A549 (cell line): ENCODE results near the gene PIWIL4. TPM values are rescaled to one million over a fixed set of nuclear protein-coding genes. Genes with fewer than 3 reads are reported as not detected.

Experiments
- ATAC-seq, 2 experiments: fragments of 200-7000 bp in 1 of 2; fragments of >200 bp in 1 of 2; cut with Nextera tagmentation in 1 of 2; cut with Tn5 transposase in 1 of 2; 3 replicates each; pipeline versions ENCODE4 v1.8.0 to v1.9.1; 2018 to 2020; ENCODE audit warnings: mild to moderate bottlenecking in 1 of 2, moderate library complexity in 1 of 2
- CTCF ChIA-PET: fragments of 300-600 bp; sonication (Branson Sonifier 250); formaldehyde crosslinking; extraction: SDS; loops from one replicate; lab custom pipeline; 2021; ENCODE audit warnings: antibody characterized with exemption, inconsistent platforms; lab: Yijun Ruan, JAX
- POLR2A ChIA-PET: fragments of 350-600 bp; formaldehyde crosslinking; extraction: SDS; loops from one replicate; lab custom pipeline; 2021; ENCODE audit warnings: antibody characterized with exemption, inconsistent platforms; lab: Yijun Ruan, JAX
- DNase-seq, 2 experiments: peaks; one replicate each; pipeline versions ENCODE4 v3.0.0 to v3.0.0-alpha.2; 2011 to 2016; ENCODE audit warnings: low read depth in 1 of 2, low spot score in 1 of 2
- FAIRE-seq: peaks from 2 replicates; lab custom pipeline; 2011; peaks lifted over from hg19 to GRCh38; lab: Jason Lieb, UNC
- H3K27ac ChIP-seq, 2 experiments: fragments of >200 bp; sonication (Bioruptor Twin); formaldehyde crosslinking; 3 replicates each; pipeline ENCODE4 v1.5.1; 2016 to 2017
- H3K4me1 ChIP-seq: fragments of >200 bp; sonication (Bioruptor Twin); formaldehyde crosslinking; 3 replicates; pipeline ENCODE4 v1.6.1; 2016
- H3K4me2 ChIP-seq: fragments of >200 bp; sonication (Bioruptor Twin); formaldehyde crosslinking; 3 replicates; pipeline ENCODE4 v1.6.1; 2016
- H3K4me3 ChIP-seq: fragments of >200 bp; sonication (Bioruptor Twin); formaldehyde crosslinking; 3 replicates; pipeline ENCODE4 v1.5.1; 2016
- H3K9me3 ChIP-seq: fragments of >200 bp; sonication (Bioruptor Twin); formaldehyde crosslinking; 3 replicates; pipeline ENCODE4 v1.6.1; 2016
- CBX8 ChIP-seq: fragments of 200-600 bp; sonication (generic); IDR thresholded peaks from 2 replicates; pipeline ENCODE4 v1.6.1; 2016
- CTCF ChIP-seq: fragments of >200 bp; sonication (Bioruptor Twin); formaldehyde crosslinking; IDR thresholded peaks from 3 replicates; pipeline ENCODE4 v1.5.1; 2016
- E2F6 ChIP-seq: IDR thresholded peaks from 2 replicates; pipeline ENCODE4 v1.6.1; 2012; ENCODE audit warnings: low read depth, borderline replicate concordance
- EHF ChIP-seq: fragments of 250-450 bp; sonication (Bioruptor Pico); IDR thresholded peaks from 2 replicates; pipeline ENCODE4 v1.5.0; 2020; ENCODE audit warnings: mild to moderate bottlenecking
- HDAC2 ChIP-seq: fragments of 200-600 bp; sonication (generic); IDR thresholded peaks from 2 replicates; pipeline ENCODE4 v1.6.1; 2016
- HES2 ChIP-seq: fragments of >200 bp; sonication (Bioruptor Twin); formaldehyde crosslinking; IDR thresholded peaks from 2 replicates; pipeline ENCODE4 v1.6.1; 2016
- HOXB5 ChIP-seq: fragments of 250-450 bp; sonication (Bioruptor Pico); IDR thresholded peaks from 2 replicates; pipeline ENCODE4 v1.5.0; 2020; ENCODE audit warnings: mild to moderate bottlenecking, moderate library complexity
- MAFK ChIP-seq: fragments of 450-650 bp; IDR thresholded peaks from 2 replicates; pipeline ENCODE4 v1.6.1; 2014; ENCODE audit not compliant: partially characterized antibody
- MYC ChIP-seq: IDR thresholded peaks from 2 replicates; pipeline ENCODE4 v1.6.1; 2012; ENCODE audit warnings: mild to moderate bottlenecking, inconsistent platforms, low read length, improper control_type of control experiment, borderline replicate concordance
- PBX3 ChIP-seq: IDR thresholded peaks from 2 replicates; pipeline ENCODE4 v1.6.1; 2012
- PHF8 ChIP-seq: fragments of 200-600 bp; sonication (generic); IDR thresholded peaks from 2 replicates; pipeline ENCODE4 v1.6.1; 2016; ENCODE audit warnings: low read depth, mild to moderate bottlenecking, antibody characterized with exemption, moderate library complexity, borderline replicate concordance
- POLR2AphosphoS2 ChIP-seq: conservative IDR thresholded peaks from 2 replicates; pipeline ENCODE4 v1.6.1; 2012; ENCODE audit warnings: low read length, improper control_type of control experiment, inconsistent platforms
- RAD21 ChIP-seq, 2 experiments: fragments of >200 bp in 1 of 2; sonication (Bioruptor Twin) in 1 of 2; formaldehyde crosslinking in 1 of 2; IDR thresholded peaks in 1 of 2; conservative IDR thresholded peaks in 1 of 2; 2 replicates in 1 of 2; 3 replicates in 1 of 2; pipeline ENCODE4 v1.6.1; 2012 to 2018; ENCODE audit warnings: inconsistent platforms in 1 of 2
- RCOR1 ChIP-seq: fragments of 150-350 bp; IDR thresholded peaks from 2 replicates; pipeline ENCODE4 v1.6.1; 2014; ENCODE audit warnings: antibody characterized with exemption, low read length, low read depth
- REST ChIP-seq: fragments of 200-600 bp; sonication (generic); IDR thresholded peaks from 2 replicates; pipeline ENCODE4 v1.6.1; 2016; ENCODE audit warnings: antibody characterized with exemption, mild to moderate bottlenecking, moderate library complexity
- RFX5 ChIP-seq: fragments of 450-650 bp; IDR thresholded peaks from 2 replicates; pipeline ENCODE4 v1.7.1; 2014; ENCODE audit warnings: antibody characterized with exemption, mild to moderate bottlenecking, moderate library complexity
- ZNF302 ChIP-seq: fragments of 250-450 bp; sonication (Bioruptor Pico); IDR thresholded peaks from 2 replicates; pipeline ENCODE4 v1.9.0; 2021; ENCODE audit warnings: inconsistent platforms, mild to moderate bottlenecking, moderate library complexity
- WGBS: methylation state at CpG from one replicate; pipeline ENCODE4 v1.1.6; 2017; ENCODE audit errors: missing lambda C conversion rate; 5-methylcytosine and 5-hydroxymethylcytosine counted together
- polyA plus RNA-seq, 4 experiments: library from polyadenylated mRNA; depleted of rRNA in 3 of 4; stranded (reverse); fragments of >200 nt; fragmentation: RNase III in 1 of 4; extraction: RNeasy Plus Mini Kit Qiagen cat#74134 plus additional on column Dnase treatment in 1 of 4; gene quantifications; 2 replicates in 3 of 4; 3 replicates in 1 of 4; pipeline ENCODE4 v1.2.3, GENCODE V29; 2011 to 2017

PIWIL4 gene
- polyA plus RNA-seq, 2 of the 4 experiments (the other 2 are of a cell fraction): 0.28 to 0.35 TPM

GRCh38 chr11:94666792-94667721 is 99.9 kb downstream of the PIWIL4 start:
- ChIA-PET CTCF (interaction anchor here (1.1 kb wide), 1 partner anchor 9 kb away, joined by 3 read pairs; no protein-coding TSS in a partner anchor), POLR2A (no interaction called here)
- Histone ChIP-seq H3K4me3 (no peak overlapping the region), H3K9me3 (no peaks in the 10 kb centered on the region), H3K4me2 (no peak overlapping the region), H3K27ac (no peak overlapping the region), H3K4me1 (no peaks in the 10 kb centered on the region)
- ATAC-seq: no peak
- WGBS: 69% methylated on average over 7 of the region's 7 CpGs
- no peak for FAIRE-seq
- TF ChIP-seq POLR2AphosphoS2: no peak
- no peak for TF ChIP-seq CTCF
- TF ChIP-seq RCOR1: no peak
- no peak for TF ChIP-seq E2F6
- no peak for TF ChIP-seq HDAC2
- no peak for TF ChIP-seq ZNF302 (CRISPR knock-in tag)
- no peak for TF ChIP-seq EHF (CRISPR knock-in tag)
- TF ChIP-seq REST: no peak
- no peak for TF ChIP-seq MYC
- TF ChIP-seq CBX8: no peak
- no peak for TF ChIP-seq HES2
- no peak for TF ChIP-seq PBX3
- no peak for TF ChIP-seq RAD21 (conservative IDR thresholded peaks at IDR 0.05 in 1 of 2, IDR thresholded peaks at IDR 0.05 in 1 of 2)
- TF ChIP-seq MAFK: no peak
- TF ChIP-seq PHF8: no peak
- DNase-seq: no peak

- H3K9me3 ChIP-seq: no peaks in the 10 kb centered on the region
- H3K4me2 ChIP-seq: no peak overlapping the region
- H3K4me3 ChIP-seq: no peak overlapping the region
- H3K27ac ChIP-seq: no peak overlapping the region
- 55% methylated on average over 2 of the region's 2 CpGs for WGBS
- ChIA-PET CTCF (no interaction called here), POLR2A (no interaction called here)
- no peak for DNase-seq
- TF ChIP-seq HOXB5 (no peak), RFX5 (no peak)
- ATAC-seq: no peak
- FAIRE-seq: no peak
- H3K4me1 ChIP-seq: no peaks in the 10 kb centered on the region
These were observed 101.1 kb downstream of the PIWIL4 start for GRCh38 chr11:94668212-94668793.
